Mucosa of stomach (tissue), 1 donor: ENCODE measurements around the gene NAP1L1.

ENCODE experiments used
- H3K27me3 ChIP-seq: one replicate; pipeline ENCODE4 v1.7.0; 2013; ENCODE audit warnings: mild to moderate bottlenecking, low read length; ENCODE audit not compliant: control insufficient read depth, insufficient read depth
- H3K36me3 ChIP-seq: one replicate; pipeline ENCODE4 v1.7.0; 2013; ENCODE audit warnings: low read length; ENCODE audit not compliant: control insufficient read depth, insufficient read depth
- H3K4me1 ChIP-seq: one replicate; pipeline ENCODE4 v1.7.0; 2013; ENCODE audit warnings: mild to moderate bottlenecking, low read length; ENCODE audit not compliant: control insufficient read depth, insufficient read depth
- H3K4me3 ChIP-seq: one replicate; pipeline ENCODE4 v1.7.0; 2013; ENCODE audit warnings: low read length
- H3K9ac ChIP-seq: one replicate; pipeline ENCODE4 v1.7.0; 2013; ENCODE audit warnings: mild to moderate bottlenecking, low read length, moderate library complexity
- H3K9me3 ChIP-seq: one replicate; pipeline ENCODE4 v1.7.0; 2013; ENCODE audit warnings: mild to moderate bottlenecking, low read length, moderate library complexity; ENCODE audit not compliant: control insufficient read depth
- donor health status: Pancreatic carcinoma.

The NAP1L1 gene

DNA sequence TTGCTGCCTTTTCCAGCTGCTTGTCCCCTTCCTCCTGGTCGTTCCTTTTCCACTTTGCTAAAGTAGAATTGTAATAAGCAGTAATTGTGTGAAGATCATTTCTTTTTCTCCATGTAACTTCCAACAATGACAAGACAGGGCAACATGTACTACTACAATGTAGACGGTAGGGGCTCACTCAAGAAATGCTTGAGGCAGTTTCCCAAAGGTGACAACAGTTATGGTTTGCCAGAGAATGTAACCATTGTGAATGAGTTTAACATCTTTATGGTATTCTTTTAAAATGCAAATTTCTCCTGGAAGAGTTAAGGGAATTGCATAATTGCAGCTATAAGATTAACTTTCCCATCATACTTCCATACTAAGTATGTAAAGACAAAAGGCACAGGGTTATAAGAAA, 29.1 kb downstream of the NAP1L1 start:
- Histone ChIP-seq H3K4me1 (no peaks in the 10 kb centered on the region), H3K4me3 (no peak overlapping the region), H3K27me3 (no peaks in the 10 kb centered on the region), H3K9me3 (no peaks in the 10 kb centered on the region), H3K36me3 (no peaks in the 10 kb centered on the region), H3K9ac (no peak overlapping the region)

DNA sequence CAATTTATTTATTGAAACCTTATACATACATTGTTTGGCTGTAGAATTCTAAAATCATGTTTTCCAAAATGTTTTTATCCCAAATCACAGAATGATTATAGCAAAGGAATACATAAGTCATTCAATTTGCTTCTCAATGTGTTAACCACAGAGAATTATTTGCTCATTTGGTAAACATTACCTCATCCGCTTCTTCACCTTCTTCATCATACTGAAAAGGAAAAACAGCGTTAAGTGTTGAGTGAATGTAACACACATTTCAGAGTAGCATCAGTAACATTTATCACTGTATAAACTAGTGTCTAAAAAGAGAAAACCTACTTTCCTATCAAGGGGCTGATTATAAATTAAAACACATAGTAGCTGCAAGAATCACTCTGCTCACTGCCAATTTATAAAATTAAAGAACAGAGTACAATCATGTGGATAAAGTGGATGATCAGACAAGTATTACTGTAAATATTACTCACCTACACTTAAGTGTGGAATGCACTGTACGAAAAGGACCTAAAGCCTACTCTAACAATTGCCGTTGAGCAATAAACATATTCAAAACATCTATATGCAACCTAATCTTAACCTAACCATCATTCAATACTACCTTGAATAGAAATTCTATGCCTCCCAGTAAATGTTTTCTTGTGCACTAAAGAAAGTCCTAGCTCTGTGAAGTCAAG, 34.8 kb downstream of the NAP1L1 start:
- Histone ChIP-seq H3K9me3 (no peaks in the 10 kb centered on the region), H3K4me3 (no peak overlapping the region), H3K9ac (no peak overlapping the region), H3K36me3 (no peaks in the 10 kb centered on the region), H3K27me3 (no peaks in the 10 kb centered on the region), H3K4me1 (no peaks in the 10 kb centered on the region)

- H3K36me3 ChIP-seq = no peaks in the 10 kb centered on the region
- H3K4me1 ChIP-seq = no peaks in the 10 kb centered on the region
- no peak overlapping the region for H3K4me3 ChIP-seq
- no peaks in the 10 kb centered on the region for H3K9me3 ChIP-seq
- H3K27me3 ChIP-seq = no peaks in the 10 kb centered on the region
- no peak overlapping the region for H3K9ac ChIP-seq
These were observed 36.7 kb downstream of the NAP1L1 start for GRCh38 chr12:76047742-76048141.

DNA sequence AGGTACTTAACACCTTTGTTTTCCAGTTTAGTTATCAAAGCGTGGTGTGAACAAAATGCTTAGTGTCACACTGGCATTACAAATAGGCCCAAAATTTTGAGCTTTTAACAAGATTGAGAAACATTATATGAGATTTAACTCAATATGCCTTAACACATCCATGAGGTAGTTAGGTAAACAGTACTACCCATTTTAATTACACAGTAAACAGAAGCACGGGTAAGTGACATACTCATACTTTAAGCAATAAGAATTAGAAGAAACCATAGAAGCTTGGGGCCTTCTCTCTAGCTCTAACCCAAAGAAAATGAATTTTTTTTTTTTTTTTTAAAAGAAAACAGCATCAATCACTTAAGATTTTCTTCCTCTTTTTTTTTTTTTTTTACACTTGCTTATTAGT, 37.4 kb downstream of the NAP1L1 start:
- Histone ChIP-seq H3K36me3 (no peaks in the 10 kb centered on the region), H3K4me3 (no peak overlapping the region), H3K27me3 (no peaks in the 10 kb centered on the region), H3K4me1 (no peaks in the 10 kb centered on the region), H3K9ac (no peak overlapping the region), H3K9me3 (no peaks in the 10 kb centered on the region)

GRCh38 chr12:76043377-76043776, 41.1 kb downstream of the NAP1L1 start:
- H3K9ac ChIP-seq = no peak overlapping the region
- no peaks in the 10 kb centered on the region for H3K36me3 ChIP-seq
- H3K4me3 ChIP-seq = no peak overlapping the region
- H3K27me3 ChIP-seq = no peaks in the 10 kb centered on the region
- H3K4me1 ChIP-seq = no peaks in the 10 kb centered on the region
- H3K9me3 ChIP-seq = no peaks in the 10 kb centered on the region

- Histone ChIP-seq H3K36me3 (no peaks in the 10 kb centered on the region), H3K4me1 (peaks cover 3% of the 10 kb centered on the region), H3K4me3 (no peak overlapping the region), H3K27me3 (no peaks in the 10 kb centered on the region), H3K9ac (no peak overlapping the region), H3K9me3 (no peaks in the 10 kb centered on the region)
These were observed 42.3 kb downstream of the NAP1L1 start for GRCh38 chr12:76042147-76042546.

GRCh38 chr12:76041406-76041805, 43.1 kb downstream of the NAP1L1 start:
- Histone ChIP-seq H3K4me3 (no peak overlapping the region), H3K4me1 (peaks cover 4% of the 10 kb centered on the region), H3K9ac (no peak overlapping the region)

GRCh38 chr12:76040461-76040860, 44.0 kb downstream of the NAP1L1 start:
- Histone ChIP-seq H3K36me3 (no peaks in the 10 kb centered on the region), H3K4me3 (no peak overlapping the region), H3K4me1 (peaks cover 4% of the 10 kb centered on the region), H3K9me3 (no peaks in the 10 kb centered on the region), H3K27me3 (no peaks in the 10 kb centered on the region), H3K9ac (no peak overlapping the region)

More at GRCh38 chr12:76041406-76041805, 43.1 kb downstream of the NAP1L1 start:
- Histone ChIP-seq H3K9me3 (no peaks in the 10 kb centered on the region), H3K36me3 (no peaks in the 10 kb centered on the region), H3K27me3 (no peaks in the 10 kb centered on the region)

DNA sequence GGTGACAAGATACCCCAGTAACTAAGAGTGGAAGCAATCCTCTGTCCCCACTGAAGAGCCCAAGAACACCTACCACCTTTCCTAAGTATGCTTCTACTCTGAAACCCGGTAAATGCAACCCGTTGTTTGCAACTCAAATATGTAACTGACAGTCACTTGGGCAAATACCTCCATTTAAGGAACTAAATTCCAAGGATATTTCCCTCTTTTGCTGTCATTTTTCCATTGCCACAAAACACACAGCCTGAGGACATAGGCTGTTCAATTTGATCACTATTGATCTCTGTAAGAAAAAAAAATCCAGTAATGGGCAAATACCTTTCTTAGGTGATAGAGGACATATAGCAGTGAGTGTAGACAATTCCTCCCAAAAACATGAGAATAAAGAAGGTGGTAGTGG, 46.3 kb downstream of the NAP1L1 start:
- Histone ChIP-seq H3K4me3 (no peak overlapping the region), H3K9ac (no peak overlapping the region), H3K4me1 (peaks cover 4% of the 10 kb centered on the region), H3K36me3 (no peaks in the 10 kb centered on the region), H3K27me3 (no peaks in the 10 kb centered on the region), H3K9me3 (no peaks in the 10 kb centered on the region)

DNA sequence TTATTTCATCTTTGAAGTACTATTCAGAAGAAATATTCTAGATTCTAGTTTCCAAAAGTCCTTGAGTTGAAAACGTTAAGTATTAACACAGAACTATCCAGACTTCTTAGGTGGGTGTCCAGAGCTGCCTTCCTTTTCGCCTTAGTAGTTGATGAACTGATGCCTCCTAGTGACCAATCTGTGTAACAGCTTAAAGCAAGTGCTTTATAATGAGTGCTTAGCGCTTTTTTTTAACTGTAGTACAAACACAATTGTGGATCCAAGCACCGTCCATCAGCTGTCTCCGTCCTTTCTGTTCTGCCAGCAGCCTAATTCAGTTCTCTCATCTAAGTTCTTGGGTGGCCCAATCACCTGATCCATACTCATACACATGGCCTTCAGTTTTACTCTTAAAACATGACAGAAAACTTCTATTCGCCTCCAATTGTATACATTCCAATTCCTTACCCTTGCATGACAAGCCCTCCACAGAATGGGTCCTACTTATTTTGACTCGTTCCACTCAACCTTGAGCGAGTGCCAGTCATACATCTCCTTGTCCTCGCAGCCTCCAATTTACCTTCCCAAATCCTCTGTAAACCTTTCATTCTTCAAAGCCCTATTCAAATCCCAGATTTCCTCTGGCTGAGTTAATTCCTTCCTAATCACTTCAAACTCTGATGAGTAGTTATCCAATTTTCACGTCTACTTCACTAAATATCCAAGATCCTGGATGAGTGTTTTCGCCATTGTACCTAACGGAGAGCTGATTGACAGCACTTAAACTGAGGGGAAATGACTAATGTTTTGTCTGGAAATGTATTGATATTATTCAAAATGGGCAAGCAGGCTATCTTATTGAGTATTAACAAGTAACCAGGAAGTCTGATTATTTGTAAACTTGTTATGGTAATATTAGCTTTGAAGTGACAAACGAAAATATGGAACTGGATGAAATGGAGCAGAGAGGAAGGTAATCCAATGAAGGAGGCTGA, 47.1 kb downstream of the NAP1L1 start:
- Histone ChIP-seq H3K4me3 (no peak overlapping the region), H3K36me3 (no peaks in the 10 kb centered on the region), H3K27me3 (no peaks in the 10 kb centered on the region), H3K9me3 (no peaks in the 10 kb centered on the region), H3K4me1 (peaks cover 4% of the 10 kb centered on the region), H3K9ac (no peak overlapping the region)

- peaks cover 14% of the 10 kb centered on the region for H3K27me3 ChIP-seq
- H3K36me3 ChIP-seq = no peaks in the 10 kb centered on the region
- peaks cover 4% of the 10 kb centered on the region for H3K4me1 ChIP-seq
- no peak overlapping the region for H3K4me3 ChIP-seq
- no peaks in the 10 kb centered on the region for H3K9me3 ChIP-seq
- no peak overlapping the region for H3K9ac ChIP-seq
These were observed 49.4 kb downstream of the NAP1L1 start for GRCh38 chr12:76035045-76035444.
